ENCODE results near the gene TADA2A.

The TADA2A gene

GRCh38 chr17:37485938-37486570 lies 79.4 kb downstream of the TADA2A start (continued):
- TF ChIP-seq ZNF280D (tag by site-specific recombination; IDR thresholded peaks at IDR 0.05) = no peak
- no peak for TF ChIP-seq ZNF335 (tag by site-specific recombination; conservative IDR thresholded peaks at IDR 0.05)
- no peak for TF ChIP-seq ZBTB10 (tag by site-specific recombination; IDR thresholded peaks at IDR 0.05)
- no peak for TF ChIP-seq ZBTB49 (tag by site-specific recombination; IDR thresholded peaks at IDR 0.05; ENCODE audit: low read depth)
- no peak for TF ChIP-seq ZNF146 (tag by site-specific recombination; IDR thresholded peaks at IDR 0.05)
- peak; percentile 22; the same call in 1 of the 2 replicates for TF ChIP-seq OSR2 (tag by site-specific recombination; IDR thresholded peaks at IDR 0.05)
- TF ChIP-seq TCF7L2 (IDR thresholded peaks at IDR 0.05; ENCODE audit: borderline replicate concordance, low read depth, low read length) = 0 out of 2 replicates have a peak, but pooled peaks have one; percentile 22

- POLR2A ChIA-PET = interaction anchor here (0.5 to 1.1 kb wide), 4 partner anchors 26 to 122 kb away, joined by 3 to 8 read pairs (median 4); partner anchors contain the start of genes ACACA, SYNRG and TADA2A
- Histone ChIP-seq H3K9me3 (ENCODE audit: control insufficient read depth, insufficient read depth, low read depth, low read length) (no peaks in the 10 kb centered on the region), H3K27ac (ENCODE audit: extremely low read depth, low read depth, low read length) (peak overlapping the region; percentile 94), H3K4me1 (ENCODE audit: control insufficient read depth, insufficient read depth, low read length) (peaks cover 21% of the 10 kb centered on the region), H3K4me3 (ENCODE audit: low read depth, low read length) (no peak overlapping the region; the same call in 1 of the 2 replicates), H3K36me3 (ENCODE audit: control insufficient read depth in 2 of 2, insufficient read depth in 1 of 2, low read length in 2 of 2) (no peaks in the 10 kb centered on the region)
- CTCF ChIA-PET = interaction anchor here (0.6 to 1.2 kb wide), 3 partner anchors 82 to 114 kb away, joined by 3 to 6 read pairs (median 3); no protein-coding TSS in a partner anchor
- TF ChIP-seq ZSCAN4 (tag by site-specific recombination; IDR thresholded peaks at IDR 0.05) (peak; percentile 46; the same call in 1 of the 2 replicates), PRDM1 (tag by site-specific recombination; IDR thresholded peaks at IDR 0.05) (peak; percentile 78; the same call in 1 of the 2 replicates), ZNF558 (tag by site-specific recombination; IDR thresholded peaks at IDR 0.05) (peak; percentile 72), SCRT2 (tag by site-specific recombination; IDR thresholded peaks at IDR 0.05) (peak; percentile 60), ZBTB17 (tag by site-specific recombination; IDR thresholded peaks at IDR 0.05) (peak; percentile 89), ZNF48 (tag by site-specific recombination; IDR thresholded peaks at IDR 0.05) (no peak), PRDM4 (tag by site-specific recombination; IDR thresholded peaks at IDR 0.05) (peak; percentile 83), ZNF10 (tag by site-specific recombination; IDR thresholded peaks at IDR 0.05) (peak; percentile 58; the same call in 1 of the 2 replicates), ZNF664 (tag by site-specific recombination; IDR thresholded peaks at IDR 0.05) (peak; percentile 51; the same call in 1 of the 2 replicates), ZBTB48 (tag by site-specific recombination; IDR thresholded peaks at IDR 0.05) (0 out of 2 replicates have a peak, but pooled peaks have one; percentile 44), TSHZ1 (tag by site-specific recombination; IDR thresholded peaks at IDR 0.05; ENCODE audit: borderline replicate concordance) (peak; percentile 93), ZNF24 (tag by site-specific recombination; IDR thresholded peaks at IDR 0.05) (peak; percentile 88; the same call in 1 of the 2 replicates)
Measured at GRCh38 chr17:37488009-37488604, 81.4 kb downstream of the TADA2A start.

Data from HEK293 (cell line).